Measurements from ENCODE around the gene KCNG2.

KCNG2 gene

GRCh38 chr18:79924814-79925731 lies 127.3 kb downstream of the KCNG2 start:
- no peak for DNase-seq (ENCODE audit: low read depth)

- DNase-seq (ENCODE audit: low read depth) = no peak
Observed at GRCh38 chr18:79926306-79926705, 128.6 kb downstream of the KCNG2 start.

GRCh38 chr18:79926715-79927606 lies 129.2 kb downstream of the KCNG2 start:
- DNase-seq (ENCODE audit: low read depth) = no peak

GRCh38 chr18:79927607-79928562 lies 130.1 kb downstream of the KCNG2 start:
- DNase-seq (ENCODE audit: low read depth) = no peak

GRCh38 chr18:79928563-79928960 lies 130.8 kb downstream of the KCNG2 start:
- no peak for DNase-seq (ENCODE audit: low read depth)

GRCh38 chr18:79930020-79930642 lies 132.4 kb downstream of the KCNG2 start:
- no peak for DNase-seq (ENCODE audit: low read depth)

- no peak for DNase-seq (ENCODE audit: low read depth)
Observed at GRCh38 chr18:79931475-79931874, 133.7 kb downstream of the KCNG2 start.

GRCh38 chr18:79932907-79933306 lies 135.2 kb downstream of the KCNG2 start:
- DNase-seq (ENCODE audit: low read depth) = no peak

GRCh38 chr18:79933765-79934164 lies 136.0 kb downstream of the KCNG2 start:
- no peak for DNase-seq (ENCODE audit: low read depth)

- no peak for DNase-seq (ENCODE audit: low read depth)
Observed at GRCh38 chr18:79934311-79935097, 136.8 kb downstream of the KCNG2 start.

- no peak for DNase-seq (ENCODE audit: low read depth)
Observed at GRCh38 chr18:79935098-79935480, 137.4 kb downstream of the KCNG2 start.

- no peak for DNase-seq (ENCODE audit: low read depth)
Observed at GRCh38 chr18:79935499-79935898, 137.8 kb downstream of the KCNG2 start.

GRCh38 chr18:79935925-79936324 lies 138.2 kb downstream of the KCNG2 start:
- no peak for DNase-seq (ENCODE audit: low read depth)

GRCh38 chr18:79936641-79937040 lies 138.9 kb downstream of the KCNG2 start:
- DNase-seq (ENCODE audit: low read depth) = no peak

GRCh38 chr18:79937103-79937860 lies 139.5 kb downstream of the KCNG2 start:
- no peak for DNase-seq (ENCODE audit: low read depth)

GRCh38 chr18:79938196-79938595 lies 140.5 kb downstream of the KCNG2 start:
- DNase-seq (ENCODE audit: low read depth) = no peak

- no peak for DNase-seq (ENCODE audit: low read depth)
Observed at GRCh38 chr18:79939096-79939495, 141.4 kb downstream of the KCNG2 start.

GRCh38 chr18:79940126-79940813 lies 142.5 kb downstream of the KCNG2 start:
- no peak for DNase-seq (ENCODE audit: low read depth)

- no peak for DNase-seq (ENCODE audit: low read depth)
Observed at GRCh38 chr18:79940814-79941472, 143.2 kb downstream of the KCNG2 start.

All from activated T-cell treated with anti-CD3 and anti-CD28 coated beads for 48 hours (primary cell).